IMR-90 (cell line): ENCODE results near the gene GRIK1. TPM values are rescaled to one million over a fixed set of nuclear protein-coding genes. Genes with fewer than 3 reads are reported as not detected.

ENCODE experiments used
- ATAC-seq: fragments of 200-7000 bp; cut with Tn5 transposase; 2 replicates; pipeline ENCODE4 v1.9.1; 2020; ENCODE audit warnings: low read depth, mild to moderate bottlenecking, moderate library complexity
- BruUV-seq: library from RNA; stranded (reverse); fragments of 400-500 nt; replicated peaks from 2 replicates; lab custom pipeline; 2021; lab: Mats Ljungman, UMichigan
- CTCF ChIA-PET: fragments of 300-600 bp; formaldehyde crosslinking; extraction: SDS; loops from one replicate; lab custom pipeline; 2021; ENCODE audit warnings: antibody characterized with exemption; lab: Yijun Ruan, JAX
- POLR2A ChIA-PET: fragments of 300-600 bp; sonication (Branson Sonifier 250); formaldehyde crosslinking; loops from one replicate; lab custom pipeline; 2022; ENCODE audit warnings: antibody characterized with exemption; ENCODE audit not compliant: unreplicated experiment; lab: Charles Lee
- DNase-seq: peaks from one replicate; pipeline ENCODE4 v3.0.0; 2013
- H2AFZ ChIP-seq: replicated peaks from 2 replicates; pipeline ENCODE3; 2013; ENCODE audit warnings: low read length, mild to moderate bottlenecking; ENCODE audit not compliant: poor library complexity
- H2AK5ac ChIP-seq: 2 replicates; pipeline ENCODE4 v1.6.1; 2013; ENCODE audit warnings: low read depth, low read length, inconsistent platforms
- H2AK9ac ChIP-seq: replicated peaks from 2 replicates; pipeline ENCODE3; 2013; ENCODE audit warnings: mild to moderate bottlenecking, low read depth, low read length, moderate library complexity; ENCODE audit not compliant: poor library complexity
- H2BK120ac ChIP-seq: 2 replicates; pipeline ENCODE4 v1.6.1; 2013; ENCODE audit warnings: low read depth, low read length, inconsistent platforms
- H2BK15ac ChIP-seq: 3 replicates; pipeline ENCODE4 v1.6.1; 2013; ENCODE audit warnings: low read depth, low read length, inconsistent platforms
- H2BK20ac ChIP-seq: 2 replicates; pipeline ENCODE4 v1.6.1; 2013; ENCODE audit warnings: low read depth, mild to moderate bottlenecking, inconsistent platforms, low read length, moderate library complexity
- H2BK5ac ChIP-seq: 2 replicates; pipeline ENCODE4 v1.6.1; 2013; ENCODE audit warnings: mild to moderate bottlenecking, low read depth, low read length, inconsistent platforms; ENCODE audit not compliant: poor library complexity, severe bottlenecking
- H3K14ac ChIP-seq: replicated peaks from 2 replicates; pipeline ENCODE4 v1.6.1; 2013; ENCODE audit warnings: low read depth, low read length, inconsistent platforms
- H3K18ac ChIP-seq: 2 replicates; pipeline ENCODE4 v1.6.1; 2013; ENCODE audit warnings: low read depth, low read length, control low read depth
- H3K23ac ChIP-seq: 2 replicates; pipeline ENCODE4 v1.6.1; 2013; ENCODE audit warnings: low read depth, low read length, inconsistent platforms
- H3K27ac ChIP-seq: 2 replicates; pipeline ENCODE4 v1.5.1; 2013; ENCODE audit warnings: mild to moderate bottlenecking, control low read depth, low read length; ENCODE audit not compliant: insufficient read depth
- H3K27me3 ChIP-seq: 2 replicates; pipeline ENCODE4 v1.6.1; 2013; ENCODE audit warnings: low read length; ENCODE audit not compliant: control insufficient read depth, insufficient read depth
- H3K36me3 ChIP-seq: 2 replicates; pipeline ENCODE4 v1.6.1; 2013; ENCODE audit warnings: low read length, mixed read lengths; ENCODE audit not compliant: control insufficient read depth, insufficient read depth
- H3K4ac ChIP-seq: 2 replicates; pipeline ENCODE4 v1.6.1; 2013; ENCODE audit warnings: low read depth, low read length, inconsistent platforms
- H3K4me1 ChIP-seq: 2 replicates; pipeline ENCODE4 v1.6.1; 2013; ENCODE audit warnings: low read length, mixed read lengths; ENCODE audit not compliant: control insufficient read depth, insufficient read depth
- H3K4me2 ChIP-seq: 2 replicates; pipeline ENCODE4 v1.6.1; 2013; ENCODE audit warnings: low read depth, mild to moderate bottlenecking, control low read depth, low read length, moderate library complexity
- H3K4me3 ChIP-seq: 2 replicates; pipeline ENCODE4 v1.5.1; 2013; ENCODE audit warnings: low read depth, mild to moderate bottlenecking, control low read depth, low read length, moderate library complexity; ENCODE audit not compliant: insufficient read depth
- H3K56ac ChIP-seq: 2 replicates; pipeline ENCODE4 v1.6.1; 2013; ENCODE audit warnings: low read length, inconsistent platforms; ENCODE audit not compliant: insufficient read depth; ENCODE audit errors: extremely low read depth
- H3K79me1 ChIP-seq, 2 experiments: 2 replicates each; pipeline ENCODE4 v1.6.1; 2013; ENCODE audit warnings: low read length in 2 of 2, inconsistent platforms in 1 of 2, low read depth in 1 of 2
- H3K9ac ChIP-seq: 2 replicates; pipeline ENCODE4 v1.6.1; 2013; ENCODE audit warnings: low read depth, low read length, control low read depth
- H3K9me1 ChIP-seq: 2 replicates; pipeline ENCODE4 v1.6.1; 2013; ENCODE audit warnings: low read length, inconsistent platforms; ENCODE audit not compliant: insufficient read depth
- H3K9me3 ChIP-seq: 2 replicates; pipeline ENCODE4 v1.6.1; 2013; ENCODE audit warnings: low read length; ENCODE audit not compliant: control insufficient read depth, insufficient read depth
- H4K20me1 ChIP-seq: 2 replicates; pipeline ENCODE4 v1.6.1; 2013; ENCODE audit warnings: low read length, inconsistent platforms; ENCODE audit not compliant: insufficient read depth
- H4K5ac ChIP-seq: 2 replicates; pipeline ENCODE4 v1.6.1; 2013; ENCODE audit warnings: mild to moderate bottlenecking, low read depth, low read length, control low read depth
- H4K8ac ChIP-seq, 2 experiments: 2 replicates each; pipeline ENCODE4 v1.6.1; 2013; ENCODE audit warnings: low read depth in 2 of 2, low read length in 2 of 2, control low read depth in 1 of 2, inconsistent platforms in 1 of 2
- H4K91ac ChIP-seq: 2 replicates; pipeline ENCODE4 v1.6.1; 2013; ENCODE audit warnings: low read depth, low read length, inconsistent platforms; ENCODE audit not compliant: insufficient read depth
- RCOR1 ChIP-seq: IDR thresholded peaks from 2 replicates; pipeline ENCODE4 v1.6.1; 2012; ENCODE audit warnings: mild to moderate bottlenecking, low read length, improper control_type of control experiment; ENCODE audit not compliant: insufficient replicate concordance
- WGBS, 2 experiments: methylation state at CpG; one replicate each; pipeline versions ENCODE4 v1.1.5 to v1.1.7; 2013; ENCODE audit warnings: missing lambda C conversion rate in 2 of 2; ENCODE audit not compliant: insufficient read length in 1 of 2; ENCODE audit errors: extremely low coverage in 2 of 2; 5-methylcytosine and 5-hydroxymethylcytosine counted together
- dilution Hi-C: fragments of 300-500 bp; cut with HindIII; formaldehyde crosslinking; loops from one replicate; pipeline ENCODE4 v1.14.3; 2018; ENCODE audit warnings: low sequenced_read_pairs; ENCODE audit not compliant: unreplicated experiment
- in situ Hi-C: fragments of 300-500 bp; cut with MboI; formaldehyde crosslinking; loops from 3 replicates; pipeline ENCODE4 v1.14.3; 2019; ENCODE audit warnings: low sequenced_read_pairs, inconsistent platforms, mixed read lengths
- intact Hi-C: fragments of 100-400 bp; cut with micrococcal nuclease; formaldehyde crosslinking; loops from 2 replicates; pipeline ENCODE4 v1.10.0; 2022
- polyA plus RNA-seq, 3 experiments: library from polyadenylated mRNA; depleted of rRNA; stranded (reverse); fragments of >200 nt; gene quantifications; 2 replicates each; pipeline ENCODE4 v1.2.3, GENCODE V29; 2012; ENCODE audit warnings: low replicate concordance in 1 of 3
- total RNA-seq: library from RNA; depleted of rRNA; stranded (reverse); fragments of >200 nt; gene quantifications from 2 replicates; pipeline ENCODE4 v1.2.3, GENCODE V29; 2012
- TF ChIP-seq, protein P1 (sequence below): fragments of 150-350 bp; IDR thresholded peaks from 2 replicates; pipeline ENCODE4 v1.6.1; 2016; ENCODE audit warnings: low read depth, mild to moderate bottlenecking, low read length, moderate library complexity, borderline replicate concordance

Gene GRIK1
- total and polyA plus RNA-seq, 2 of the 4 experiments (the other 2 are of a cell fraction): not detected

DNA sequence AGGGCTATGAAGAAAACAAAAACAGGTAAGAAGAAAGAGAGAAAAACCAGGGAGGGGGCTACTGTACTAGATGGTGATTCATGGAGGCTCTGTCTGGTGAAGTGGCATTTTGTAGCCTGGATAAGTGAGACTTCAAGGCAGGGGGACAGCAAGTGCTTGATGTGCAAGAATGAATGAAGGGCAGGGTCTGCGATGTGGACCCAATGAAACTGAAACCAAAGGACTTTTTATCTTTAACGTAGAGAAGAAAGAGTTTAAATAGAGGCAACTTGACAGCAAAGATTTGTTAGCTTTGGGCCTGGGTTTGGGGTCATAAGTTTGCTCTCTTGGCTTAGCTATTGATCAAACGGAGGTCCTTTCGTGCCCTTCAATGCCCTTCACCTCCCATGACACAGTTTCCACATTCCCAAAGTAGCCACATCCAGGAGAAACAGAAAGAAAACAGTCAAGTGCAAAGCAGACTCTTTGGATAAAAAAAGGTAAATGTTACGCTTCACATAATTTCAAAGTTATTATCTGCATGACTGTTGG lies 291.0 kb downstream of the GRIK1 start:
- Histone ChIP-seq H3K4ac (no peak overlapping the region), H2AK5ac (no peak overlapping the region), H3K23ac (no peak overlapping the region), H3K27ac (no peak overlapping the region), H2BK120ac (no peak overlapping the region), H2AK9ac (no peak overlapping the region), H3K4me1 (peaks cover 4% of the 10 kb centered on the region; the same call in 1 of the 2 replicates), H2BK15ac (no peak overlapping the region), H3K4me3 (no peak overlapping the region), H3K56ac (no peak overlapping the region), H3K9me1 (no peaks in the 10 kb centered on the region), H2BK20ac (no peak overlapping the region), H3K27me3 (no peaks in the 10 kb centered on the region), H3K9ac (no peak overlapping the region), H3K9me3 (no peaks in the 10 kb centered on the region), H3K79me1 (no peaks in the 10 kb centered on the region), H4K91ac (no peak overlapping the region), H2AFZ (no peak overlapping the region), H3K36me3 (no peaks in the 10 kb centered on the region), H4K5ac (0 out of 2 replicates have a peak overlapping the region, but pooled peaks have one; percentile 11), H4K8ac (no peak overlapping the region), H2BK5ac (no peak overlapping the region), H3K4me2 (peak overlapping the region; percentile 85), H3K14ac (no peak overlapping the region), H4K20me1 (no peaks in the 10 kb centered on the region), H3K18ac (peak overlapping the region; percentile 65)
- POLR2A ChIA-PET: no interaction called here
- DNase-seq (no peak), ATAC-seq (no peak)
- TF ChIP-seq, protein P1, sequence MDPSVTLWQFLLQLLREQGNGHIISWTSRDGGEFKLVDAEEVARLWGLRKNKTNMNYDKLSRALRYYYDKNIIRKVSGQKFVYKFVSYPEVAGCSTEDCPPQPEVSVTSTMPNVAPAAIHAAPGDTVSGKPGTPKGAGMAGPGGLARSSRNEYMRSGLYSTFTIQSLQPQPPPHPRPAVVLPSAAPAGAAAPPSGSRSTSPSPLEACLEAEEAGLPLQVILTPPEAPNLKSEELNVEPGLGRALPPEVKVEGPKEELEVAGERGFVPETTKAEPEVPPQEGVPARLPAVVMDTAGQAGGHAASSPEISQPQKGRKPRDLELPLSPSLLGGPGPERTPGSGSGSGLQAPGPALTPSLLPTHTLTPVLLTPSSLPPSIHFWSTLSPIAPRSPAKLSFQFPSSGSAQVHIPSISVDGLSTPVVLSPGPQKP: no peak
- no peak for TF ChIP-seq RCOR1
- BruUV-seq: no TSS peak
- in situ Hi-C loops: no loop called here
- intact Hi-C loops: no loop called here
- no CpG with 5 or more reads among the region's 5 CpGs for WGBS, 2 experiments
- dilution Hi-C loops: no loop called here
- CTCF ChIA-PET: no interaction called here
